Measurements from ENCODE around the gene RELT. TPM values are rescaled to one million over a fixed set of nuclear protein-coding genes. Genes with fewer than 3 reads are reported as not detected.

Gene RELT
- total and polyA plus RNA-seq, 2 donors, result 2.6 to 2.7 TPM

GRCh38 chr11:73374151-73374550, 2.0 kb upstream of the RELT start:
- Histone ChIP-seq H3K36me3 (ENCODE audit: insufficient read depth) (no peaks in the 10 kb centered on the region), H3K4me3 (ENCODE audit: low read depth, low read length) (no peak overlapping the region), H3K27ac (ENCODE audit: low read depth) (no peak overlapping the region), H3K4me1 (ENCODE audit: insufficient read depth) (no peaks in the 10 kb centered on the region)
- WGBS, result 83% methylated on average over 4 of the region's 4 CpGs
- DNase-seq (ENCODE audit: extremely low spot score), result no peak

- Histone ChIP-seq H3K27ac (ENCODE audit: low read depth) (no peak overlapping the region), H3K4me3 (ENCODE audit: low read depth, low read length) (no peak overlapping the region), H3K4me1 (ENCODE audit: insufficient read depth) (no peaks in the 10 kb centered on the region), H3K36me3 (ENCODE audit: insufficient read depth) (no peaks in the 10 kb centered on the region)
- 66% methylated on average over 6 of the region's 6 CpGs for WGBS
- DNase-seq (ENCODE audit: extremely low spot score), result no peak
Measured at GRCh38 chr11:73375830-73376159, 404 bp upstream of the RELT start.

- no peak overlapping the region for H3K27ac ChIP-seq (ENCODE audit: low read depth)
- WGBS, result 7% methylated on average over 56 of the region's 56 CpGs
- H3K4me3 ChIP-seq (ENCODE audit: low read depth, low read length), result peak overlapping the region; percentile 61
- DNase-seq (ENCODE audit: extremely low spot score), result no peak
- H3K4me1 ChIP-seq (ENCODE audit: insufficient read depth), result no peaks in the 10 kb centered on the region
- H3K36me3 ChIP-seq (ENCODE audit: insufficient read depth), result no peaks in the 10 kb centered on the region
Measured at GRCh38 chr11:73376803-73377629, 817 bp downstream of the RELT start.

- DNase-seq (ENCODE audit: extremely low spot score), result no peak
- Histone ChIP-seq H3K36me3 (ENCODE audit: insufficient read depth) (no peaks in the 10 kb centered on the region), H3K4me3 (ENCODE audit: low read depth, low read length) (no peak overlapping the region), H3K4me1 (ENCODE audit: insufficient read depth) (no peaks in the 10 kb centered on the region), H3K27ac (ENCODE audit: low read depth) (no peak overlapping the region)
- WGBS, result 87% methylated on average over 10 of the region's 10 CpGs
Measured at GRCh38 chr11:73379189-73379880, 3.1 kb downstream of the RELT start.

- Histone ChIP-seq H3K4me1 (ENCODE audit: insufficient read depth) (no peaks in the 10 kb centered on the region), H3K27ac (ENCODE audit: low read depth) (no peak overlapping the region), H3K36me3 (ENCODE audit: insufficient read depth) (no peaks in the 10 kb centered on the region), H3K4me3 (ENCODE audit: low read depth, low read length) (no peak overlapping the region)
- no peak for DNase-seq (ENCODE audit: extremely low spot score)
- WGBS, result 91% methylated on average over 7 of the region's 7 CpGs
Measured at GRCh38 chr11:73380331-73380730, 4.1 kb downstream of the RELT start.

- Histone ChIP-seq H3K4me1 (ENCODE audit: insufficient read depth) (no peaks in the 10 kb centered on the region), H3K27ac (ENCODE audit: low read depth) (no peak overlapping the region), H3K36me3 (ENCODE audit: insufficient read depth) (no peaks in the 10 kb centered on the region), H3K4me3 (ENCODE audit: low read depth, low read length) (no peak overlapping the region)
- 92% methylated on average over 4 of the region's 4 CpGs for WGBS
- no peak for DNase-seq (ENCODE audit: extremely low spot score)
Measured at GRCh38 chr11:73380897-73381410, 4.8 kb downstream of the RELT start.

GRCh38 chr11:73381589-73381988, 5.4 kb downstream of the RELT start:
- no peaks in the 10 kb centered on the region for H3K36me3 ChIP-seq (ENCODE audit: insufficient read depth)
- WGBS, result 80% methylated on average over 6 of the region's 6 CpGs
- no peak overlapping the region for H3K4me3 ChIP-seq (ENCODE audit: low read depth, low read length)
- H3K27ac ChIP-seq (ENCODE audit: low read depth), result no peak overlapping the region
- H3K4me1 ChIP-seq (ENCODE audit: insufficient read depth), result no peaks in the 10 kb centered on the region
- DNase-seq (ENCODE audit: extremely low spot score), result no peak

GRCh38 chr11:73382183-73382582, 6.0 kb downstream of the RELT start:
- H3K36me3 ChIP-seq (ENCODE audit: insufficient read depth), result no peaks in the 10 kb centered on the region
- no peaks in the 10 kb centered on the region for H3K4me1 ChIP-seq (ENCODE audit: insufficient read depth)
- H3K4me3 ChIP-seq (ENCODE audit: low read depth, low read length), result no peak overlapping the region
- H3K27ac ChIP-seq (ENCODE audit: low read depth), result no peak overlapping the region
- no peak for DNase-seq (ENCODE audit: extremely low spot score)
- 95% methylated on average over 7 of the region's 7 CpGs for WGBS

- no peak overlapping the region for H3K4me3 ChIP-seq (ENCODE audit: low read depth, low read length)
- WGBS, result 85% methylated on average over 3 of the region's 3 CpGs
- no peak overlapping the region for H3K27ac ChIP-seq (ENCODE audit: low read depth)
- H3K4me1 ChIP-seq (ENCODE audit: insufficient read depth), result no peaks in the 10 kb centered on the region
- H3K36me3 ChIP-seq (ENCODE audit: insufficient read depth), result no peaks in the 10 kb centered on the region
- DNase-seq (ENCODE audit: extremely low spot score), result no peak
Measured at GRCh38 chr11:73382747-73383146, 6.5 kb downstream of the RELT start.

GRCh38 chr11:73383249-73384124, 7.3 kb downstream of the RELT start:
- no peaks in the 10 kb centered on the region for H3K4me1 ChIP-seq (ENCODE audit: insufficient read depth)
- 61% methylated on average over 9 of the region's 9 CpGs for WGBS

GRCh38 chr11:73384125-73384441, 7.9 kb downstream of the RELT start:
- H3K4me1 ChIP-seq (ENCODE audit: insufficient read depth), result no peaks in the 10 kb centered on the region
- 90% methylated on average over 7 of the region's 7 CpGs for WGBS
- H3K27ac ChIP-seq (ENCODE audit: low read depth), result no peak overlapping the region

More at GRCh38 chr11:73383249-73384124, 7.3 kb downstream of the RELT start:
- no peak overlapping the region for H3K4me3 ChIP-seq (ENCODE audit: low read depth, low read length)
- no peaks in the 10 kb centered on the region for H3K36me3 ChIP-seq (ENCODE audit: insufficient read depth)
- no peak for DNase-seq (ENCODE audit: extremely low spot score)
- no peak overlapping the region for H3K27ac ChIP-seq (ENCODE audit: low read depth)

GRCh38 chr11:73384531-73384871, 8.3 kb downstream of the RELT start:
- H3K4me3 ChIP-seq (ENCODE audit: low read depth, low read length), result no peak overlapping the region
- DNase-seq (ENCODE audit: extremely low spot score), result no peak
- 77% methylated on average over 4 of the region's 4 CpGs for WGBS
- no peak overlapping the region for H3K27ac ChIP-seq (ENCODE audit: low read depth)
- no peaks in the 10 kb centered on the region for H3K4me1 ChIP-seq (ENCODE audit: insufficient read depth)
- H3K36me3 ChIP-seq (ENCODE audit: insufficient read depth), result no peaks in the 10 kb centered on the region

More at GRCh38 chr11:73384125-73384441, 7.9 kb downstream of the RELT start:
- no peak overlapping the region for H3K4me3 ChIP-seq (ENCODE audit: low read depth, low read length)
- no peaks in the 10 kb centered on the region for H3K36me3 ChIP-seq (ENCODE audit: insufficient read depth)
- DNase-seq (ENCODE audit: extremely low spot score), result no peak

- H3K27ac ChIP-seq (ENCODE audit: low read depth), result no peak overlapping the region
- no peak for DNase-seq (ENCODE audit: extremely low spot score)
- H3K4me3 ChIP-seq (ENCODE audit: low read depth, low read length), result no peak overlapping the region
- H3K36me3 ChIP-seq (ENCODE audit: insufficient read depth), result no peaks in the 10 kb centered on the region
- H3K4me1 ChIP-seq (ENCODE audit: insufficient read depth), result no peaks in the 10 kb centered on the region
- 62% methylated on average over 21 of the region's 21 CpGs for WGBS
Measured at GRCh38 chr11:73384872-73385689, 8.9 kb downstream of the RELT start.
